Transverse colon (tissue), 4 donors: ENCODE measurements around the gene UTRN. TPM values are rescaled to one million over a fixed set of nuclear protein-coding genes. Genes with fewer than 3 reads are reported as not detected.

Source experiments
- DNase-seq: peaks from one replicate; pipeline ENCODE4 v3.0.0-alpha.2; 2019
- H3K27ac ChIP-seq, 4 donors: fragments of 200-600 bp; sonication (generic); 2 replicates each; pipeline ENCODE4 v1.5.1; 2016 to 2018; ENCODE audit warnings: inconsistent platforms in 4 of 4
- H3K27me3 ChIP-seq: fragments of 200-600 bp; sonication (generic); 2 replicates; pipeline ENCODE4 v1.5.1; 2017; ENCODE audit warnings: inconsistent platforms
- H3K36me3 ChIP-seq, 4 donors: fragments of 200-600 bp; sonication (generic); 2 replicates each; pipeline ENCODE4 v1.5.1; 2017 to 2019; ENCODE audit warnings: inconsistent platforms in 4 of 4
- H3K4me1 ChIP-seq, 4 donors: fragments of 200-600 bp; sonication (generic); 2 replicates each; pipeline ENCODE4 v1.5.1; 2017 to 2020; ENCODE audit warnings: inconsistent platforms in 4 of 4
- H3K4me3 ChIP-seq, 4 donors: fragments of 200-600 bp; sonication (generic); 1 replicate in 1 of 4; 2 replicates in 3 of 4; pipeline versions ENCODE4 v1.5.1 to v1.6.1; 2017 to 2019; ENCODE audit warnings: inconsistent platforms in 4 of 4
- H3K9me3 ChIP-seq, 2 donors: fragments of 200-600 bp; sonication (generic); 2 replicates each; pipeline ENCODE4 v1.5.1; 2017 to 2019; ENCODE audit warnings: inconsistent platforms in 2 of 2
- EP300 ChIP-seq: sonication (generic); formaldehyde crosslinking; IDR thresholded peaks from one replicate; pipeline ENCODE4 v1.6.1; 2017; ENCODE audit warnings: antibody characterized with exemption, low read depth
- POLR2A ChIP-seq: fragments of 450-650 bp; IDR thresholded peaks from one replicate; pipeline ENCODE4 v1.6.1; 2016; ENCODE audit warnings: antibody characterized with exemption, mild to moderate bottlenecking, moderate library complexity
- POLR2AphosphoS5 ChIP-seq, 3 donors: sonication (generic); formaldehyde crosslinking; IDR thresholded peaks; one replicate each; pipeline ENCODE4 v1.6.1; 2016; ENCODE audit warnings: antibody characterized with exemption in 3 of 3
- WGBS, 2 donors: methylation state at CpG; one replicate each; pipeline ENCODE4 v1.1.5; 2018; ENCODE audit warnings: low coverage in 1 of 2; 5-methylcytosine and 5-hydroxymethylcytosine counted together
- in situ Hi-C, 4 donors: fragments of 200-750 bp; cut with MboI; loops; one replicate each; pipeline versions ENCODE4 v1.15.0 to v1.15.1; 2017; ENCODE audit warnings: low sequenced_read_pairs in 3 of 4, low pct_ligation_motif_present in 1 of 4, low pct_unique_long_range_greater_than_20kb in 1 of 4
- intact Hi-C: fragments of 100-400 bp; cut with DNase I; formaldehyde crosslinking; loops from one replicate; pipeline ENCODE4 v1.15.1; 2023; ENCODE audit warnings: low total_unique reads
- total RNA-seq, 4 donors: library from RNA; depleted of rRNA; stranded (reverse); fragments of >200 nt; gene quantifications; one replicate each; pipeline ENCODE4 v1.1.0, GENCODE V29; 2016
- TF ChIP-seq, protein P1 (sequence below), 5 experiments: fragments of 200-600 bp in 3 of 5; fragments of 450-650 bp in 2 of 5; sonication (generic) in 3 of 5; IDR thresholded peaks; 1 replicate in 2 of 5; 2 replicates in 3 of 5; pipeline ENCODE4 v1.5.1; 2016 to 2017; ENCODE audit warnings: antibody characterized with exemption in 5 of 5, inconsistent platforms in 3 of 5, mild to moderate bottlenecking in 2 of 5, moderate library complexity in 1 of 5

UTRN gene
- total RNA-seq, 4 donors from 2014 or later: 42.3 to 134 (median 94.1) TPM

GRCh38 chr6:144305985-144306384 lies 20.9 kb downstream of the UTRN start:
- Histone ChIP-seq H3K4me3 (no peak overlapping the region), H3K27ac (no peak overlapping the region), H3K4me1 (peaks cover 0 to 5% (median 0%) of the 10 kb centered on the region in 4 donors), H3K36me3 (no peaks in the 10 kb centered on the region), H3K27me3 (no peaks in the 10 kb centered on the region), H3K9me3 (no peaks in the 10 kb centered on the region)
- in situ Hi-C loops (no loop called here), intact Hi-C loops (no loop called here)
- WGBS, 2 donors: 63 to 71% methylated on average over 3 of the region's 3 CpGs
- TF ChIP-seq, protein P1, sequence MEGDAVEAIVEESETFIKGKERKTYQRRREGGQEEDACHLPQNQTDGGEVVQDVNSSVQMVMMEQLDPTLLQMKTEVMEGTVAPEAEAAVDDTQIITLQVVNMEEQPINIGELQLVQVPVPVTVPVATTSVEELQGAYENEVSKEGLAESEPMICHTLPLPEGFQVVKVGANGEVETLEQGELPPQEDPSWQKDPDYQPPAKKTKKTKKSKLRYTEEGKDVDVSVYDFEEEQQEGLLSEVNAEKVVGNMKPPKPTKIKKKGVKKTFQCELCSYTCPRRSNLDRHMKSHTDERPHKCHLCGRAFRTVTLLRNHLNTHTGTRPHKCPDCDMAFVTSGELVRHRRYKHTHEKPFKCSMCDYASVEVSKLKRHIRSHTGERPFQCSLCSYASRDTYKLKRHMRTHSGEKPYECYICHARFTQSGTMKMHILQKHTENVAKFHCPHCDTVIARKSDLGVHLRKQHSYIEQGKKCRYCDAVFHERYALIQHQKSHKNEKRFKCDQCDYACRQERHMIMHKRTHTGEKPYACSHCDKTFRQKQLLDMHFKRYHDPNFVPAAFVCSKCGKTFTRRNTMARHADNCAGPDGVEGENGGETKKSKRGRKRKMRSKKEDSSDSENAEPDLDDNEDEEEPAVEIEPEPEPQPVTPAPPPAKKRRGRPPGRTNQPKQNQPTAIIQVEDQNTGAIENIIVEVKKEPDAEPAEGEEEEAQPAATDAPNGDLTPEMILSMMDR (IDR thresholded peaks at IDR 0.05): no peak
- no peak for TF ChIP-seq POLR2AphosphoS5 (IDR thresholded peaks at IDR 0.05)
- TF ChIP-seq EP300: no peak
- TF ChIP-seq POLR2A: no peak
- DNase-seq: no peak

- 96 to 100% methylated on average over 3 of the region's 3 CpGs for WGBS, 2 donors
- no peak for DNase-seq
Measured at GRCh38 chr6:144307880-144308279, 22.7 kb downstream of the UTRN start.

GRCh38 chr6:144310765-144311164 lies 25.6 kb downstream of the UTRN start:
- no peak for TF ChIP-seq POLR2A
- no peak for TF ChIP-seq POLR2AphosphoS5 (IDR thresholded peaks at IDR 0.05)
- TF ChIP-seq, protein P1 (IDR thresholded peaks at IDR 0.05): no peak
- no peak for TF ChIP-seq EP300
- intact Hi-C loops: no loop called here
- no peak overlapping the region for H3K27ac ChIP-seq
- H3K27me3 ChIP-seq: no peaks in the 10 kb centered on the region
- no peaks in the 10 kb centered on the region for H3K9me3 ChIP-seq
- DNase-seq: no peak
- in situ Hi-C loops: no loop called here
- no peak overlapping the region for H3K4me3 ChIP-seq
- WGBS, 2 donors: 78 to 93% methylated on average over 5 of the region's 5 CpGs
- no peaks in the 10 kb centered on the region for H3K36me3 ChIP-seq
- H3K4me1 ChIP-seq: peaks cover 0 to 28% (median 13%) of the 10 kb centered on the region in 4 donors

More at GRCh38 chr6:144307880-144308279, 22.7 kb downstream of the UTRN start:
- in situ Hi-C loops (no loop called here), intact Hi-C loops (no loop called here)
- Histone ChIP-seq H3K4me1 (peaks cover 0 to 6% (median 0%) of the 10 kb centered on the region in 4 donors), H3K27ac (no peak overlapping the region), H3K9me3 (no peaks in the 10 kb centered on the region), H3K27me3 (no peaks in the 10 kb centered on the region), H3K36me3 (no peaks in the 10 kb centered on the region), H3K4me3 (no peak overlapping the region)
- TF ChIP-seq, protein P1 (IDR thresholded peaks at IDR 0.05): no peak
- no peak for TF ChIP-seq POLR2AphosphoS5 (IDR thresholded peaks at IDR 0.05)
- TF ChIP-seq POLR2A: no peak
- TF ChIP-seq EP300: no peak

DNA sequence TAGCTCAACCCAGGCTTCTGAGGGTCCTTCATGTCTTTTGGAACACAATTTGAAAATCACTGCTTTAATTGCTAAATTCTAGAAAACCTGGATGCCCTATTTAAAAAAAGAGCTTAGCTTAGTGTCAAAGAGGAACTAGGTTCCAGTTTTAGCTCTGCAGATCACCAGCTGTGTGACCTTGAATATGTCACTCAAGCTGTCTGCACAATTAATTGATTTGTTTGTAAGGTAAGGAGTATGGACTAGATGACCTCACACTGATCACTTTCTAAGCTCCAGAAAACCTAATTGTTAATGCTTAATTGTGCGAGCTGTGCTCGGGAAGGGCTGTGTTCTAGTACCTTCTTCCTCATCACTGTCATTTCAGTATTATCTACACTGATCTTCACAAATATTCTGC lies 26.2 kb downstream of the UTRN start:
- TF ChIP-seq EP300 (no peak), POLR2AphosphoS5 (IDR thresholded peaks at IDR 0.05) (no peak), POLR2A (no peak)
- TF ChIP-seq, protein P1 (IDR thresholded peaks at IDR 0.05): no peak
- H3K27ac ChIP-seq: no peak overlapping the region
- no peaks in the 10 kb centered on the region for H3K9me3 ChIP-seq
- H3K4me1 ChIP-seq: peaks cover 0 to 34% (median 15%) of the 10 kb centered on the region in 4 donors
- intact Hi-C loops: no loop called here
- no peaks in the 10 kb centered on the region for H3K36me3 ChIP-seq
- H3K27me3 ChIP-seq: no peaks in the 10 kb centered on the region
- WGBS, 2 donors: 74 to 80% methylated on average over 2 of the region's 2 CpGs
- in situ Hi-C loops: no loop called here
- no peak overlapping the region for H3K4me3 ChIP-seq
- DNase-seq: no peak
